Measurements from ENCODE around the gene IL17A.
"Not testable (repeated sequence)": the region's sequence is repeated elsewhere in the genome, so short reads cannot be mapped to it uniquely, and the experiment has no call there.

The IL17A gene

GRCh38 chr6:52164319-52165094, 21.7 kb upstream of the IL17A start:
- DNase-seq = no peak

- no peak for DNase-seq
Observed at GRCh38 chr6:52167267-52167666, 18.9 kb upstream of the IL17A start.

- not testable (repeated sequence) for DNase-seq
Observed at GRCh38 chr6:52168351-52168750, 17.8 kb upstream of the IL17A start.

GRCh38 chr6:52174118-52174517, 12.1 kb upstream of the IL17A start:
- no peak for DNase-seq

GRCh38 chr6:52176550-52176949, 9.6 kb upstream of the IL17A start:
- DNase-seq = no peak

GRCh38 chr6:52177961-52178360, 8.2 kb upstream of the IL17A start:
- no peak for DNase-seq

GRCh38 chr6:52180787-52181558, 5.2 kb upstream of the IL17A start:
- no peak for DNase-seq

GRCh38 chr6:52183131-52183713, 3.0 kb upstream of the IL17A start:
- DNase-seq = no peak

- no peak for DNase-seq
Observed at GRCh38 chr6:52186480-52186879, 305 bp downstream of the IL17A start.

- DNase-seq = no peak
Observed at GRCh38 chr6:52187098-52187497, 923 bp downstream of the IL17A start.

GRCh38 chr6:52189974-52190373, 3.8 kb downstream of the IL17A start:
- no peak for DNase-seq

GRCh38 chr6:52190409-52190808, 4.2 kb downstream of the IL17A start:
- DNase-seq = no peak

- no peak for DNase-seq
Observed at GRCh38 chr6:52191824-52192223, 5.6 kb downstream of the IL17A start.

GRCh38 chr6:52195886-52196285, 9.7 kb downstream of the IL17A start:
- DNase-seq = no peak

- DNase-seq = not testable (repeated sequence)
Observed at GRCh38 chr6:52200088-52200487, 13.9 kb downstream of the IL17A start.

GRCh38 chr6:52201046-52201445, 14.9 kb downstream of the IL17A start:
- no peak for DNase-seq

- DNase-seq = no peak
Observed at GRCh38 chr6:52201493-52201892, 15.3 kb downstream of the IL17A start.

- DNase-seq = no peak
Observed at GRCh38 chr6:52207066-52207465, 20.9 kb downstream of the IL17A start.

- no peak for DNase-seq
Observed at GRCh38 chr6:52208612-52209011, 22.4 kb downstream of the IL17A start.

GRCh38 chr6:52209770-52210169, 23.6 kb downstream of the IL17A start:
- no peak for DNase-seq

- DNase-seq = no peak
Observed at GRCh38 chr6:52210227-52210626, 24.1 kb downstream of the IL17A start.

GRCh38 chr6:52213127-52213526, 27.0 kb downstream of the IL17A start:
- DNase-seq = no peak

GRCh38 chr6:52215787-52216186, 29.6 kb downstream of the IL17A start:
- DNase-seq = no peak
